ENCODE data around the gene TBRG4.

Gene TBRG4

DNA sequence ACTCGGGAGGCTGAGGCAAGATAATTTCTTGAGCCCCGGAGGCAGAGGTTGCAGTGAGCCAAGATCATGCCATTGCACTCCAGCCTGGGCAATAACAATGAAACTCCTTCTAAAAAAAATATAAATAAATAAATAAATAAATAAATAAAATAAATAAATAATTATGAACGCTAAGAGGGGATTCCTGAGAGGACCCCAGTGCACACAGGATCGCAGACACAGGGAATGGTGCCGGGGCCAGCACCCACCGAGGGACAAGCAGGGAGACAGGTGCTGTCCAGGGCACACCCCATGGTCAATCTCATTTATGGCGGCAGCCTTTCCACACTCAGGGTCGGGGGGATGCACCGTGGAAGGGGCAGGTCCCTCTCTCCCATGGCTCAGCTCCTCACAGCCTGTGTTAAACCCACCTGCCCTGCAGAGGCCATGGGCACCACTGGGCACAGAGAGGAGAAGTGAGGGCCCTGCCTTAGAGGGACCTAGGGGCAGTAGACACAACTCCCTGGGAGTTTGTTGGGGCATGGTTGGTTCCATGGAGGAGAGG, 43.9 kb upstream of the TBRG4 start:
- no peaks in the 10 kb centered on the region for H3K36me3 ChIP-seq (ENCODE audit: control insufficient read depth in 2 of 2, insufficient read depth in 1 of 2, low read length in 2 of 2)
- H3K27ac ChIP-seq (ENCODE audit: extremely low read depth, low read depth, low read length) = no peak overlapping the region
- POLR2A ChIA-PET = no interaction called here
- no peaks in the 10 kb centered on the region for H3K9me3 ChIP-seq (ENCODE audit: control insufficient read depth, insufficient read depth, low read depth, low read length)
- no peak overlapping the region for H3K4me3 ChIP-seq (ENCODE audit: low read depth, low read length)
- CTCF ChIA-PET = interaction anchor here (0.6 to 3.8 kb wide), 4 partner anchors 13 to 1197 kb away, joined by 3 to 35 read pairs (median 4); no protein-coding TSS in a partner anchor
- no peaks in the 10 kb centered on the region; the same call in 1 of the 2 replicates for H3K4me1 ChIP-seq (ENCODE audit: control insufficient read depth, insufficient read depth, low read length)
- TF ChIP-seq ZNF514 (tag by site-specific recombination; IDR thresholded peaks at IDR 0.05) (no peak), ZNF555 (tag by site-specific recombination; conservative IDR thresholded peaks at IDR 0.05) (peak; percentile 41), ZBTB21 (tag by site-specific recombination; IDR thresholded peaks at IDR 0.05) (no peak), ZNF394 (tag by site-specific recombination; IDR thresholded peaks at IDR 0.05; ENCODE audit: borderline replicate concordance) (peak; percentile 67; the same call in 1 of the 2 replicates), ZNF292 (tag by site-specific recombination; IDR thresholded peaks at IDR 0.05; ENCODE audit: borderline replicate concordance, low read depth) (no peak), KLF8 (tag by site-specific recombination; IDR thresholded peaks at IDR 0.05) (no peak), ZSCAN23 (tag by site-specific recombination; IDR thresholded peaks at IDR 0.05) (no peak), ZNF677 (tag by site-specific recombination; IDR thresholded peaks at IDR 0.05) (no peak), KLF1 (tag by site-specific recombination; IDR thresholded peaks at IDR 0.05) (no peak), GFI1B (tag by site-specific recombination; IDR thresholded peaks at IDR 0.05) (no peak), ZNF24 (tag by site-specific recombination; IDR thresholded peaks at IDR 0.05) (no peak), ZNF23 (tag by site-specific recombination; IDR thresholded peaks at IDR 0.05; ENCODE audit: borderline replicate concordance) (no peak), ZNF623 (tag by site-specific recombination; IDR thresholded peaks at IDR 0.05) (peak; percentile 44; the same call in 1 of the 2 replicates), ZNF48 (tag by site-specific recombination; IDR thresholded peaks at IDR 0.05) (no peak), ZBTB8A (tag by site-specific recombination; IDR thresholded peaks at IDR 0.05) (no peak), ZNF302 (tag by site-specific recombination; IDR thresholded peaks at IDR 0.05; ENCODE audit: low read depth) (no peak), ZNF747 (tag by site-specific recombination; IDR thresholded peaks at IDR 0.05) (no peak), ZNF366 (tag by site-specific recombination; conservative IDR thresholded peaks at IDR 0.05) (no peak), ZNF426 (tag by site-specific recombination; IDR thresholded peaks at IDR 0.05) (peak; percentile 42), ZNF510 (tag by site-specific recombination; IDR thresholded peaks at IDR 0.05; ENCODE audit: insufficient replicate concordance) (no peak), ZBTB1 (tag by site-specific recombination; IDR thresholded peaks at IDR 0.05) (no peak)
- TF ChIP-seq, protein P1, sequence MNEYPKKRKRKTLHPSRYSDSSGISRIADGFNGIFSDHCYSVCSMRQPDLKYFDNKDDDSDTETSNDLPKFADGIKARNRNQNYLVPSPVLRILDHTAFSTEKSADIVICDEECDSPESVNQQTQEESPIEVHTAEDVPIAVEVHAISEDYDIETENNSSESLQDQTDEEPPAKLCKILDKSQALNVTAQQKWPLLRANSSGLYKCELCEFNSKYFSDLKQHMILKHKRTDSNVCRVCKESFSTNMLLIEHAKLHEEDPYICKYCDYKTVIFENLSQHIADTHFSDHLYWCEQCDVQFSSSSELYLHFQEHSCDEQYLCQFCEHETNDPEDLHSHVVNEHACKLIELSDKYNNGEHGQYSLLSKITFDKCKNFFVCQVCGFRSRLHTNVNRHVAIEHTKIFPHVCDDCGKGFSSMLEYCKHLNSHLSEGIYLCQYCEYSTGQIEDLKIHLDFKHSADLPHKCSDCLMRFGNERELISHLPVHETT (tag by site-specific recombination; IDR thresholded peaks at IDR 0.05) = no peak
- TF ChIP-seq, protein P2, sequence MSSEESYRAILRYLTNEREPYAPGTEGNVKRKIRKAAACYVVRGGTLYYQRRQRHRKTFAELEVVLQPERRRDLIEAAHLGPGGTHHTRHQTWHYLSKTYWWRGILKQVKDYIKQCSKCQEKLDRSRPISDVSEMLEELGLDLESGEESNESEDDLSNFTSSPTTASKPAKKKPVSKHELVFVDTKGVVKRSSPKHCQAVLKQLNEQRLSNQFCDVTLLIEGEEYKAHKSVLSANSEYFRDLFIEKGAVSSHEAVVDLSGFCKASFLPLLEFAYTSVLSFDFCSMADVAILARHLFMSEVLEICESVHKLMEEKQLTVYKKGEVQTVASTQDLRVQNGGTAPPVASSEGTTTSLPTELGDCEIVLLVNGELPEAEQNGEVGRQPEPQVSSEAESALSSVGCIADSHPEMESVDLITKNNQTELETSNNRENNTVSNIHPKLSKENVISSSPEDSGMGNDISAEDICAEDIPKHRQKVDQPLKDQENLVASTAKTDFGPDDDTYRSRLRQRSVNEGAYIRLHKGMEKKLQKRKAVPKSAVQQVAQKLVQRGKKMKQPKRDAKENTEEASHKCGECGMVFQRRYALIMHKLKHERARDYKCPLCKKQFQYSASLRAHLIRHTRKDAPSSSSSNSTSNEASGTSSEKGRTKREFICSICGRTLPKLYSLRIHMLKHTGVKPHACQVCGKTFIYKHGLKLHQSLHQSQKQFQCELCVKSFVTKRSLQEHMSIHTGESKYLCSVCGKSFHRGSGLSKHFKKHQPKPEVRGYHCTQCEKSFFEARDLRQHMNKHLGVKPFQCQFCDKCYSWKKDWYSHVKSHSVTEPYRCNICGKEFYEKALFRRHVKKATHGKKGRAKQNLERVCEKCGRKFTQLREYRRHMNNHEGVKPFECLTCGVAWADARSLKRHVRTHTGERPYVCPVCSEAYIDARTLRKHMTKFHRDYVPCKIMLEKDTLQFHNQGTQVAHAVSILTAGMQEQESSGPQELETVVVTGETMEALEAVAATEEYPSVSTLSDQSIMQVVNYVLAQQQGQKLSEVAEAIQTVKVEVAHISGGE (tag by site-specific recombination; conservative IDR thresholded peaks at IDR 0.05; ENCODE audit: low read depth) = peak; percentile 36; the same call in 1 of the 2 replicates
- TF ChIP-seq, protein P3, sequence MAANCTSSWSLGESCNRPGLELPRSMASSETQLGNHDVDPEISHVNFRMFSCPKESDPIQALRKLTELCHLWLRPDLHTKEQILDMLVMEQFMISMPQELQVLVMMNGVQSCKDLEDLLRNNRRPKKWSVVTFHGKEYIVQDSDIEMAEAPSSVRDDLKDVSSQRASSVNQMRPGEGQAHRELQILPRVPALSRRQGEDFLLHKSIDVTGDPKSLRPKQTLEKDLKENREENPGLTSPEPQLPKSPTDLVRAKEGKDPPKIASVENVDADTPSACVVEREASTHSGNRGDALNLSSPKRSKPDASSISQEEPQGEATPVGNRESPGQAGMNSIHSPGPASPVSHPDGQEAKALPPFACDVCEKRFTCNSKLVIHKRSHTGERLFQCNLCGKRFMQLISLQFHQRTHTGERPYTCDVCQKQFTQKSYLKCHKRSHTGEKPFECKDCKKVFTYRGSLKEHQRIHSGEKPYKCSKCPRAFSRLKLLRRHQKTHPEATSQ (tag by site-specific recombination; IDR thresholded peaks at IDR 0.05) = no peak
- TF ChIP-seq, protein P4, sequence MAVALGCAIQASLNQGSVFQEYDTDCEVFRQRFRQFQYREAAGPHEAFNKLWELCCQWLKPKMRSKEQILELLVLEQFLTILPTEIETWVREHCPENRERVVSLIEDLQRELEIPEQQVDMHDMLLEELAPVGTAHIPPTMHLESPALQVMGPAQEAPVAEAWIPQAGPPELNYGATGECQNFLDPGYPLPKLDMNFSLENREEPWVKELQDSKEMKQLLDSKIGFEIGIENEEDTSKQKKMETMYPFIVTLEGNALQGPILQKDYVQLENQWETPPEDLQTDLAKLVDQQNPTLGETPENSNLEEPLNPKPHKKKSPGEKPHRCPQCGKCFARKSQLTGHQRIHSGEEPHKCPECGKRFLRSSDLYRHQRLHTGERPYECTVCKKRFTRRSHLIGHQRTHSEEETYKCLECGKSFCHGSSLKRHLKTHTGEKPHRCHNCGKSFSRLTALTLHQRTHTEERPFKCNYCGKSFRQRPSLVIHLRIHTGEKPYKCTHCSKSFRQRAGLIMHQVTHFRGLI (tag by site-specific recombination; IDR thresholded peaks at IDR 0.05) = no peak
- TF ChIP-seq, protein P5, sequence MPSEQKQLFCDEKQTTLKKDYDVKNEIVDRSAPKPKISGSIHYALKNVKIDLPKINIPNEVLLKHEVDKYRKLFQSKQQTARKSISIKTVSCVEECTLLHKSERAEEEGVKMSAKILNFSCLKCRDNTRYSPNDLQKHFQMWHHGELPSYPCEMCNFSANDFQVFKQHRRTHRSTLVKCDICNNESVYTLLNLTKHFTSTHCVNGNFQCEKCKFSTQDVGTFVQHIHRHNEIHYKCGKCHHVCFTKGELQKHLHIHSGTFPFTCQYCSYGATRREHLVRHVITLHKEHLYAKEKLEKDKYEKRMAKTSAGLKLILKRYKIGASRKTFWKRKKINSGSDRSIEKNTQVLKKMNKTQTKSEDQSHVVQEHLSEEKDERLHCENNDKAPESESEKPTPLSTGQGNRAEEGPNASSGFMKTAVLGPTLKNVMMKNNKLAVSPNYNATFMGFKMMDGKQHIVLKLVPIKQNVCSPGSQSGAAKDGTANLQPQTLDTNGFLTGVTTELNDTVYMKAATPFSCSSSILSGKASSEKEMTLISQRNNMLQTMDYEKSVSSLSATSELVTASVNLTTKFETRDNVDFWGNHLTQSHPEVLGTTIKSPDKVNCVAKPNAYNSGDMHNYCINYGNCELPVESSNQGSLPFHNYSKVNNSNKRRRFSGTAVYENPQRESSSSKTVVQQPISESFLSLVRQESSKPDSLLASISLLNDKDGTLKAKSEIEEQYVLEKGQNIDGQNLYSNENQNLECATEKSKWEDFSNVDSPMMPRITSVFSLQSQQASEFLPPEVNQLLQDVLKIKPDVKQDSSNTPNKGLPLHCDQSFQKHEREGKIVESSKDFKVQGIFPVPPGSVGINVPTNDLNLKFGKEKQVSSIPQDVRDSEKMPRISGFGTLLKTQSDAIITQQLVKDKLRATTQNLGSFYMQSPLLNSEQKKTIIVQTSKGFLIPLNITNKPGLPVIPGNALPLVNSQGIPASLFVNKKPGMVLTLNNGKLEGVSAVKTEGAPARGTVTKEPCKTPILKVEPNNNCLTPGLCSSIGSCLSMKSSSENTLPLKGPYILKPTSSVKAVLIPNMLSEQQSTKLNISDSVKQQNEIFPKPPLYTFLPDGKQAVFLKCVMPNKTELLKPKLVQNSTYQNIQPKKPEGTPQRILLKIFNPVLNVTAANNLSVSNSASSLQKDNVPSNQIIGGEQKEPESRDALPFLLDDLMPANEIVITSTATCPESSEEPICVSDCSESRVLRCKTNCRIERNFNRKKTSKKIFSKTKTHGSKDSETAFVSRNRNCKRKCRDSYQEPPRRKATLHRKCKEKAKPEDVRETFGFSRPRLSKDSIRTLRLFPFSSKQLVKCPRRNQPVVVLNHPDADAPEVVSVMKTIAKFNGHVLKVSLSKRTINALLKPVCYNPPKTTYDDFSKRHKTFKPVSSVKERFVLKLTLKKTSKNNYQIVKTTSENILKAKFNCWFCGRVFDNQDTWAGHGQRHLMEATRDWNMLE (tag by site-specific recombination; conservative IDR thresholded peaks at IDR 0.05; ENCODE audit: low read depth) = peak; percentile 54; the same call in 1 of the 2 replicates

All from HEK293 (cell line).